ENCODE results near the gene ORC5. TPM values are rescaled to one million over a fixed set of nuclear protein-coding genes. Genes with fewer than 3 reads are reported as not detected.

Gene ORC5
- total RNA-seq, 1 experiment from 2014 or later = 25.9 TPM

GRCh38 chr7:104160375-104160774 lies 47.4 kb downstream of the ORC5 start:
- H3K27me3 ChIP-seq (ENCODE audit: insufficient read depth, low read length) = no peaks in the 10 kb centered on the region
- no peaks in the 10 kb centered on the region for H3K79me2 ChIP-seq (ENCODE audit: insufficient read depth, low read length)
- Mint-ChIP-seq H3K27me3 (ENCODE audit: low read depth) (no peaks in the 10 kb centered on the region), H3K27ac (no peak overlapping the region), H3K9me3 (no peaks in the 10 kb centered on the region), H3K4me1 (no peaks in the 10 kb centered on the region), H3K36me3 (ENCODE audit: insufficient read depth in 1 of 3, low read depth in 3 of 3) (peaks cover 4 to 18% (median 12%) of the 10 kb centered on the region in 3 experiments), H3K4me3 (no peak overlapping the region)
- H2BK15ac ChIP-seq (ENCODE audit: low read depth, low read length) = no peak overlapping the region
- no peaks in the 10 kb centered on the region for H3K79me1 ChIP-seq (ENCODE audit: insufficient read depth, low read depth, low read length, poor library complexity, severe bottlenecking)
- H3T11ph ChIP-seq (ENCODE audit: low read length) = no peak overlapping the region
- no peaks in the 10 kb centered on the region for H3K9me3 ChIP-seq (ENCODE audit: control insufficient read depth, low read depth, low read length)
- no peak overlapping the region for H2BK20ac ChIP-seq (ENCODE audit: low read depth, low read length, poor library complexity, severe bottlenecking)
- no peak overlapping the region for H4K8ac ChIP-seq (replicated peaks; ENCODE audit: insufficient read length, low read depth, low read length)
- no peaks in the 10 kb centered on the region for H3K4me1 ChIP-seq (ENCODE audit: insufficient read depth, low read length)
- no peaks in the 10 kb centered on the region for H4K20me1 ChIP-seq (ENCODE audit: control insufficient read depth, insufficient read depth, insufficient read length)
- H3K27ac ChIP-seq (ENCODE audit: insufficient read length, low read depth, low read length) = no peak overlapping the region
- no peak for DNase-seq
- H3K56ac ChIP-seq (ENCODE audit: insufficient read length, low read depth, low read length) = no peak overlapping the region
- no peak overlapping the region for H3K23ac ChIP-seq (ENCODE audit: insufficient read length, low read depth, low read length)
- no peak overlapping the region for H2BK12ac ChIP-seq (ENCODE audit: insufficient read length, low read depth, low read length)
- TF ChIP-seq CTCF (conservative IDR thresholded peaks at IDR 0.05) = peak; percentile 52
- no peak overlapping the region for H4K5ac ChIP-seq (ENCODE audit: insufficient read length, low read depth, low read length)
- H3K4me2 ChIP-seq (ENCODE audit: insufficient read depth, insufficient read length, low read length) = no peak overlapping the region
- no peak overlapping the region for H2AFZ ChIP-seq (ENCODE audit: low read length)
- no peak overlapping the region for H2AK5ac ChIP-seq (ENCODE audit: insufficient read length, low read length)
- H4K91ac ChIP-seq (ENCODE audit: insufficient read length, low read depth, low read length) = no peak overlapping the region
- H2BK120ac ChIP-seq (ENCODE audit: low read depth, low read length, poor library complexity, severe bottlenecking) = no peak overlapping the region
- no peaks in the 10 kb centered on the region for H3K23me2 ChIP-seq (ENCODE audit: insufficient read length, low read depth, low read length, poor library complexity, severe bottlenecking)
- H3K9ac ChIP-seq (ENCODE audit: extremely low read depth, insufficient read length, low read length) = no peak overlapping the region
- H3K18ac ChIP-seq (ENCODE audit: insufficient read length, low read depth, low read length) = no peak overlapping the region
- H3K4ac ChIP-seq (ENCODE audit: low read depth, low read length) = no peak overlapping the region
- H3K14ac ChIP-seq (ENCODE audit: insufficient read depth, low read length) = no peak overlapping the region
- no peak overlapping the region for H2BK5ac ChIP-seq (ENCODE audit: insufficient read length, low read length)
